ENCODE results near the gene MZT2A. TPM values are rescaled to one million over a fixed set of nuclear protein-coding genes. Genes with fewer than 3 reads are reported as not detected.
A peak's percentile ranks its signal among the peaks of the same experiment; 100 is the strongest.
"Not testable (repeated sequence)": the region's sequence is repeated elsewhere in the genome, so short reads cannot be mapped to it uniquely, and the experiment has no call there.

MZT2A gene, protein sequence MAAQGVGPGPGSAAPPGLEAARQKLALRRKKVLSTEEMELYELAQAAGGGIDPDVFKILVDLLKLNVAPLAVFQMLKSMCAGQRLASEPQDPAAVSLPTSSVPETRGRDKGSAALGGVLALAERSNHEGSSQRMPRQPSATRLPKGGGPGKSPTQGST
- total RNA-seq: 10 to 100 TPM; 23.7 to 70.6 (median 38.4) TPM
- polyA plus RNA-seq: 100 to 1,000 TPM in 2 of 3 donors, 10 to 100 TPM in 1; 90.0 to 190 (median 108) TPM
- long read RNA-seq, donor 1, transcript MZT2A-201 (3 exons, 624 nt): major isoform, 36 of 49 reads
- long read RNA-seq, donor 1, partial matches to known transcripts: 8 of 49 reads
- long read RNA-seq, donor 1, other reads (novel, unspliced or antisense): 0 of 49 reads
- long read RNA-seq, donor 2, transcript MZT2A-201 (3 exons, 624 nt): major isoform, 38 of 76 reads
- long read RNA-seq, donor 2, partial matches to known transcripts: 36 of 76 reads
- long read RNA-seq, donor 2, other reads (novel, unspliced or antisense): 0 of 76 reads

DNA sequence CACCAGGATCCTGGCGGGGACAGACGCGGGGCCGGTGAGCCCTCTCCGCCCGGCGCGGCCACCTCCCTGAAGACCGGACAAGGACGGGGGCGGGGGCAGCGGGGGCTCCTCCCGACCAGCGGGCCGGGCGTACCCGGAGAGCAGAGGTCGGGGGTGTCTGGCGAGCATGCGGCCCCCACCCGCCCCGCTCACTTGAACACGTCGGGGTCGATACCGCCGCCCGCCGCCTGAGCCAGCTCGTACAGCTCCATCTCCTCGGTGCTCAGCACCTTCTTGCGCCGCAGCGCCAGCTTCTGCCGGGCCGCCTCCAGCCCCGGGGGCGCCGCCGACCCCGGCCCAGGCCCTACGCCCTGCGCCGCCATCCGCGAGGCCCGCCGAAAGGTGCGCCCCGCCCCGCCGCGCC is at the start of gene MZT2A:
Gene MZT2A (minus strand): TSS at position 383 of the 403 bp plus-strand sequence. CDS start 21 bp downstream, at position 362.
- H3K27me3 ChIP-seq (replicated peaks in 1 of 7); intact Hi-C loops (cut with DNase I; ENCODE audit: low total_unique reads); H3K9me3 ChIP-seq; DNase-seq: not testable (repeated sequence)
- peaks cover 15 to 63% (median 39%) of the 10 kb centered on the region in 6 donors for H3K4me1 ChIP-seq
- H3K36me3 ChIP-seq: peaks cover 0 to 13% (median 0%) of the 10 kb centered on the region in 6 donors
- H3K4me3 ChIP-seq: peak within 1 kb of the TSS; percentile 78 to 93 (median 81)
- peak within 1 kb of the TSS; percentile 81 to 96 (median 92) for H3K27ac ChIP-seq
- 1 to 2% (median 1%) methylated on average over 37 to 53 of the region's 53 CpGs; no CpG with 5 or more reads in 2 of the 5 donors for WGBS, 5 donors

DNA sequence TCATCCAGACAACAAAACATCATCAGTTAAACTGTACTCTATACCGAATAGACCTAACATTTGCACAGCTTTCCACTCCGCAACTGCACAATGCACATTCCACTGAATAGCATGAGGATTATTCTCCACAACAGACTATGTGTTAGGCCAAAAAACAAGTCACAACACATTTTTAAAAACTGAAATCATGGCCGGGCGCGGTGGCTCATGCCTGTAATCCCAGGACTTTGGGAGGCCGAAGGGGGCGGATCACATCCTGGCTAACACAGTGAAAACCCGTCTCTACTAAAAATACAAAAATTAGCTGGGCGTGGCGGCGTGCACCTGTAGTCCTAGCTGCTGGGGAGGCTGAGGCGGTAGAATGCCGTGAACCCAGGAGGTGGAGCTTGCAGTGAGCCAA is 46.7 kb upstream of the MZT2A start:
- peak; percentile 58 for DNase-seq
- H3K9me3 ChIP-seq; H3K4me1 ChIP-seq; H3K4me3 ChIP-seq; H3K27ac ChIP-seq; H3K36me3 ChIP-seq; intact Hi-C loops (cut with DNase I; ENCODE audit: low total_unique reads): not testable (repeated sequence)
- 91 to 96% (median 94%) methylated on average over 13 of the region's 13 CpGs for WGBS, 5 donors
- peaks cover 0 to 12% (median 0%) of the 10 kb centered on the region in 7 donors for H3K27me3 ChIP-seq (replicated peaks in 1 of 7)

DNA sequence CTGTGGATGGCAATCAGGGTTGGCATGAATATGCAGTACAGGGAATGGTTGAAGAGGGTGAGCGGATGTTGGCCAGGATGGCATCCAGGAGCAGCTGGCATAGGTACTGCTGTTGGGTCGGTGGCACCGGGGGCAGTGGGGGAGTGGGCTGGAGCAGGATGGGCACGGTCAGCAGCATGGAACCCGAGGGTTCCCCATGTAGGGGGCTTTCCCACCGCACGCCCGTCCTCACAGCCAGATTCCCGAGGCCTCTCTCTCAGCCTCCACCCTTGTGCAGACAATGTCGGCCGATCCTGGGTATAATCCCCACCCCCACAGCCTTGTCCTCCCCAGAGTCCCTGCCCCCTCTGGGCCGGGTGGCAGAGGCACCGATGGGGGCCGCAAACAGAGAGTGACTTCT is 44.6 kb upstream of the MZT2A start:
- H3K4me3 ChIP-seq; H3K9me3 ChIP-seq; H3K4me1 ChIP-seq; intact Hi-C loops (cut with DNase I; ENCODE audit: low total_unique reads); DNase-seq; H3K27ac ChIP-seq; H3K36me3 ChIP-seq: not testable (repeated sequence)
- peaks cover 0 to 12% (median 0%) of the 10 kb centered on the region in 7 donors for H3K27me3 ChIP-seq (replicated peaks in 1 of 7)
- WGBS, 5 donors: 87 to 94% (median 92%) methylated on average over 11 to 14 of the region's 14 CpGs

DNA sequence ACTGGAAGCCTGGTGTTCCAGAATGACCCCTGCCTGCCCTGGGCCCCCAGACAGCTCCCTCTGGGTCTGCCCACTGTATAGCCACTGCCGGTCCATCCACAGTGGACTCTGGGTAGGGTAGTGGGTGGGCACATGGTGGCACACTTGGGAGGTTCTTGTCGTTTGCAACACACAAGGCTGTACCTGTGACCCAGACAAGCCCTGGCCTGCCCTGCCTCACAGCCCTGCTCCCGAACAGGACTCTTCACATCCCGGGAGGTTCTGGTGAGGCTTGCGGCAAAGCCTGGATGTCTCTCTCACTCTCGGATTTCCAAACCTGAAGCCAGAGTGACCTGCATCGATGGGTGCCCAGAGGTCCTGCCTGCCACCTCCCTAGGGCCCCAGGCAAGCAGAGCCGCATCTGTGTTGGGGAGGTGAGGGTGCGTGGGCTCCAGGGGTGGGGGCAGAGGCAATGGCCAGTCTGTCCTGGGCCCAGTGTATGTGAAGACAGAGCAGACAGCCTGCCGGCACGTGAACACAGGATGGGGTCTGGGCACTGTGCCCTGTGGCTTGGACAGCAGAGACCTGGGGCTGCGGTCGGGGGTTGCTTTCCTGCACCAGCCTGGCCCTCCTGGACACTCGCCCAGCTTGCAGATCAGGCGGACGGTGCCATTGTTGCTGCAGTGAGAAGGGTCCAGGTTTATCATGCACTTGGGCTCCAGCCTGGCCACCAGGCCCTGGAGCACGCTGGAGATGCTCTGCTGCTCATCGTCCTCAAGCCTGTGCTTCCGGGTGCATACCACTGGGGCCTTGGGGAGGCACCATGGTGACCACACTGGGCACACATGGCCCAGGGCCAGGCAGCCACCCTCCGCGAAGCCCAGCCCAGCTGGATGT is 44.0 kb upstream of the MZT2A start:
- H3K4me1 ChIP-seq; H3K36me3 ChIP-seq; H3K27ac ChIP-seq; intact Hi-C loops (cut with DNase I; ENCODE audit: low total_unique reads); H3K4me3 ChIP-seq; H3K9me3 ChIP-seq: not testable (repeated sequence)
- WGBS, 5 donors: 87 to 93% (median 90%) methylated on average over 2 to 21 of the region's 21 CpGs
- H3K27me3 ChIP-seq (replicated peaks in 1 of 7): peaks cover 0 to 12% (median 0%) of the 10 kb centered on the region in 7 donors
- DNase-seq: peak; percentile 67

DNA sequence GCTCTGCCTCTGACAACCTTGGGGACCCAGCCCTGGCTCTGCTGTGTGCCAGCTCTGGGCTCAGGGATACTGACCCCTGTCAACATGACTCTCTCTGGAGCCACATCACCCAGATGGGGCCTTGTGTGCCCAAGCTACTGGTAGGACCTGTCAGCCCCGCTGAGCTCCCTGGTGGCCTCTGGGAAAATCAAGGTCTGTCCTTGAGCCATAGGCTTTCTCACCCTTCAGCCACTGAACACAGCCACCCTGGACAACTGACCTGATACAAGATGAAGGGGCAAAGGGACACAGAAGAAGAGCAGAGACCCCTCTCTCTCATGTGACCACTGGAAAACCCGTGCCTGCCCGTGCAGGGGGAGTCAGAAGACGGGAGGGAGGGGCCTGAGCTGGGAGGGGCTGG is 43.3 kb upstream of the MZT2A start:
- H3K9me3 ChIP-seq: no peaks in the 10 kb centered on the region
- intact Hi-C loops (cut with DNase I; ENCODE audit: low total_unique reads): no loop called here
- 68 to 84% (median 73%) methylated on average over 4 of the region's 4 CpGs for WGBS, 5 donors
- H3K4me3 ChIP-seq: no peak overlapping the region
- peaks cover 0 to 12% (median 0%) of the 10 kb centered on the region in 7 donors for H3K27me3 ChIP-seq (replicated peaks in 1 of 7)
- no peaks in the 10 kb centered on the region for H3K4me1 ChIP-seq
- no peak overlapping the region for H3K27ac ChIP-seq
- TF ChIP-seq POLR2A (IDR thresholded peaks at IDR 0.05) (no peak), POLR2AphosphoS5 (IDR thresholded peaks at IDR 0.05) (no peak)
- peak; percentile 65 for DNase-seq
- H3K36me3 ChIP-seq: no peaks in the 10 kb centered on the region

DNA sequence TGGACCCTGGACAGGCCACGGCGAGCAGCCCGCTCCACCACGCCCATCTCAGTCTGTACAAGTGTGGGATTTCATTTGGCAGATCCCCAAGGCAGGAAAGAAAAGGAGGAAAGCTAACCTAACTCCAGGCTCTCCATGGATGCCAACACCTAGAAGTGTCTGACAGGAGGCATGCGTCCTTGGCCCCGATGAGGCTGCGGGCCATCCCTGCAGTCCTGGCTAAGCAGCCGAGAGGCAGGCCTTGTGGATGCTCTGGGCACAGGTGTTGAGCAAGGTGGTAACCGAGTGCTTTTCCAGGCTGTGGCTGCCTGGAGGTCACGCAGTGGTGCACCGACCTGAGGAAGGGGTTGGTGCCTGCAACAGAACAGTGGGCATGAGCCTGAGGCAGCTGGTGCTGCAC is 42.8 kb upstream of the MZT2A start:
- H3K27me3 ChIP-seq (replicated peaks in 1 of 7): peaks cover 0 to 12% (median 0%) of the 10 kb centered on the region in 7 donors
- H3K4me3 ChIP-seq; H3K36me3 ChIP-seq; H3K27ac ChIP-seq; H3K9me3 ChIP-seq; H3K4me1 ChIP-seq; intact Hi-C loops (cut with DNase I; ENCODE audit: low total_unique reads): not testable (repeated sequence)
- 82 to 91% (median 89%) methylated on average over 11 of the region's 11 CpGs for WGBS, 5 donors
- DNase-seq: peak; percentile 52

DNA sequence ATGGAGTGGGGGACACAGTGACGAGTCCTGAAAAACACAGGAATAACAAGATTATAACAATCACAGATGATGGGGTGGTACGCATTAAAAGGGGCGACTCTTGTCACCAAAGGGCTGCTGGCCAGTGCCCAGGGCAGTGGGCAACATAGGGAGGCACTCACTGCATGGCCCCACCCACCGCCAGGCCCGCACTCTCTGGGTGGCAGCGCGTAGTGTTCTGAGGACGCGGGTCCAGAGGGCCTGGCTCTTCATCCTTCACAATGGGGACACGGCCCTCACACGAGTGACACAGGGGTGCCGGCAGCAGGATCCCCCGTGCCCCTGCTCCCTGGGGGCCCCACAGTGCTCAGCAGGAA is 42.1 kb upstream of the MZT2A start:
- H3K9me3 ChIP-seq; DNase-seq; H3K36me3 ChIP-seq; H3K4me3 ChIP-seq; H3K4me1 ChIP-seq; H3K27ac ChIP-seq; intact Hi-C loops (cut with DNase I; ENCODE audit: low total_unique reads): not testable (repeated sequence)
- 79 to 100% (median 87%) methylated on average over 2 to 12 of the region's 13 CpGs for WGBS, 5 donors
- H3K27me3 ChIP-seq (replicated peaks in 1 of 7): peaks cover 0 to 19% (median 0%) of the 10 kb centered on the region in 7 donors

DNA sequence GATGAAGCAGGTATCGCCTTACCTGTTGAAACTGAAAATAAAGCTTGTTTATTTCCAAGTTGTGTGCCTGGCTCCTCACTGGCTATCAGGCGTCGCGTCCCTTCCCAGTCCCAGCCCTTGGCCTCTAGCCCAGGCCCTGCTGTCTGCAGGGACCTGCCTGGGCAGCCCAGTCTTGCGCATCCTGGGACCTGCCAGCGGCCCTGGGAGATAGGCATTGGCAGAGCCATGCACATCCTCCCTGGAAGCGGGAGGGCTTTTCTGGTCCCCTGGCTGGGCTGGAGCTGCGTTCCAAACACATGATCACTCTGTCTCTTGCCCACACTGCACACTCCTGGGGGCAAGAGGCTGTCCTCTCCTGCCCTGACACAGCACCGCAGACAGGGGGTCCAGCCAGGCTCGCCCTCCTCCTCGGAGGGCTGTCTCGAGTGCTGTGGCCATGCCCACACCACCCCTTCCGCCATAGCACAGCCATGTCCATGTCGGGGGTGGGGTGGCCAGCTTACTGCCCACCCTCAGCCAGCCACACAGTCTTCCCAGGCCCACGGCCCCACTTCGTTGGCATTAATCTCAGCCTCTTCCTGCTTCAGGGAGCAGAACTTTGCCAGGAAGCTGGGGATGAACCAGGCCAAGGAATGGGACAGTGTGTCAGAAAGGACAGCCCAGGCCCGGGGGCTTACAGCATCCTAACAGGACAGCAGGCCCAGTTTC is 41.6 kb upstream of the MZT2A start:
- H3K27ac ChIP-seq; H3K36me3 ChIP-seq; H3K9me3 ChIP-seq; H3K4me1 ChIP-seq; intact Hi-C loops (cut with DNase I; ENCODE audit: low total_unique reads); H3K4me3 ChIP-seq: not testable (repeated sequence)
- DNase-seq: peak; percentile 70
- peaks cover 0 to 24% (median 0%) of the 10 kb centered on the region in 7 donors for H3K27me3 ChIP-seq (replicated peaks in 1 of 7)
- WGBS, 5 donors: 80 to 89% (median 86%) methylated on average over 9 to 17 of the region's 17 CpGs

DNA sequence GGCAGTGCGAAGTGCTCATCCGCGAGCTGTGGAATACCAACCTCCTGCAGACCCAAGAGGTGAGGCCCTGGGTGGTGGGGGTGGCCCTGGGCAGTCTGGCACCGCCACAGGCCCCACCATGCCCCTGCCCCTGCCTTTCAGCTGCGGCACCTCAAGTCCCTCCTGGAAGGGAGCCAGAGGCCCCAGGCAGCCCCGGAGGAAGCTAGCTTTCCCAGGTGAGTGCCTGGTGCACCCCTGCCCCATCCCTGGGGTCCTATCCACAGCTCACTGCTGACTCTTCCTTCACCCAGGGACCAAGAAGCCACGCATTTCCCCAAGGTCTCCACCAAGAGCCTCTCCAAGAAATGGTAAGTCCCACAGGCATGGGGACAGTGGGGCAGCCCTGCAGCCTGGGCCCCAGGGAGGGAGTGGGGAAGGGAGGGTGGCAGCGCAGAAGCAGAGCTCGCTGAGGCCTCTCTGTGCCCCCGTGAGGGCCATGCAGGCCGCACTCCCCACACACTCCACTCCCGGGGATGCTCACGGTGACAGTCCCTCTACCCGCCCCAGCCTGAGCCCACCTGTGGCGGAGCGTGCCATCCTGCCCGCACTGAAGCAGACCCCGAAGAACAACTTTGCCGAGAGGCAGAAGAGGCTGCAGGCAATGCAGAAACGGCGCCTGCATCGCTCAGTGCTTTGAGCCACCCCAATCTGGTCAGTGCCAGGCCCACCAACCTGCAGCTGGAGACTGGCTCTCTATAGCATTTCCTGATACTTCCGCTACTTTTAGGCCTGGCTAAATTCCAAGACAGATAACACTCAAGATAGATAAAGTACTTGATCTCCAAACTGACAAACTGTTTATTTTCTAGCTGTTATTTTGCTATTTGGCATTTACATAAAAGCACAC is 40.8 kb upstream of the MZT2A start:
- Histone ChIP-seq H3K4me1 (peaks cover 0 to 16% (median 12%) of the 10 kb centered on the region in 6 donors), H3K27me3 (replicated peaks in 1 of 7) (peaks cover 0 to 31% (median 0%) of the 10 kb centered on the region in 7 donors)
- H3K9me3 ChIP-seq; intact Hi-C loops (cut with DNase I; ENCODE audit: low total_unique reads); H3K36me3 ChIP-seq; H3K27ac ChIP-seq; H3K4me3 ChIP-seq: not testable (repeated sequence)
- peak; percentile 63 for DNase-seq
- WGBS, 5 donors: 83 to 93% (median 89%) methylated on average over 20 to 23 of the region's 23 CpGs

Measured in spleen (tissue), 13 donors.